HG03432 (cell line): Measurements from ENCODE around the gene GSAP.
A peak's percentile ranks its signal among the peaks of the same experiment; 100 is the strongest.

Experiments
- ATAC-seq: cut with Tn5 transposase; IDR thresholded peaks from one replicate; pipeline ENCODE4 v1.9.1; 2021; ENCODE audit warnings: mild to moderate bottlenecking, moderate library complexity; ENCODE audit not compliant: unreplicated experiment

The GSAP gene

GRCh38 chr7:77441046-77441445, 24.9 kb upstream of the GSAP start:
- no peak for ATAC-seq

GRCh38 chr7:77439572-77439971, 23.4 kb upstream of the GSAP start:
- ATAC-seq: no peak

GRCh38 chr7:77438131-77438530, 22.0 kb upstream of the GSAP start:
- no peak for ATAC-seq

GRCh38 chr7:77434570-77435275, 18.6 kb upstream of the GSAP start:
- no peak for ATAC-seq

GRCh38 chr7:77433901-77434300, 17.8 kb upstream of the GSAP start:
- no peak for ATAC-seq

- ATAC-seq: no peak
Measured at GRCh38 chr7:77430927-77431326, 14.8 kb upstream of the GSAP start.

- no peak for ATAC-seq
Measured at GRCh38 chr7:77428777-77429231, 12.7 kb upstream of the GSAP start.

GRCh38 chr7:77427996-77428603, 12.0 kb upstream of the GSAP start:
- no peak for ATAC-seq

GRCh38 chr7:77426521-77427051, 10.4 kb upstream of the GSAP start:
- ATAC-seq: no peak

- ATAC-seq: peak; percentile 76
Measured at GRCh38 chr7:77426052-77426404, 9.9 kb upstream of the GSAP start.

- peak; percentile 43 for ATAC-seq
Measured at GRCh38 chr7:77425101-77426051, 9.2 kb upstream of the GSAP start.

GRCh38 chr7:77422500-77422899, 6.4 kb upstream of the GSAP start:
- ATAC-seq: no peak

GRCh38 chr7:77420986-77421672, 5.0 kb upstream of the GSAP start:
- no peak for ATAC-seq

- ATAC-seq: no peak
Measured at GRCh38 chr7:77420438-77420837, 4.3 kb upstream of the GSAP start.

GRCh38 chr7:77419102-77419501, 3.0 kb upstream of the GSAP start:
- ATAC-seq: no peak

- no peak for ATAC-seq
Measured at GRCh38 chr7:77417801-77418200, 1.7 kb upstream of the GSAP start.

- ATAC-seq: peak; percentile 27
Measured at GRCh38 chr7:77416621-77417371, 647 bp upstream of the GSAP start.

GRCh38 chr7:77415476-77415822, 700 bp downstream of the GSAP start:
- ATAC-seq: peak; percentile 44

- ATAC-seq: no peak
Measured at GRCh38 chr7:77413861-77414424, 2.2 kb downstream of the GSAP start.

GRCh38 chr7:77413128-77413527, 3.0 kb downstream of the GSAP start:
- ATAC-seq: no peak
